Measurements from ENCODE around the gene SNHG17.

The SNHG17 gene

GRCh38 chr20:38373231-38373867, 61.8 kb downstream of the SNHG17 start:
- DNase-seq (ENCODE audit: low spot score) = no peak

- DNase-seq (ENCODE audit: low spot score) = no peak
These were observed 62.3 kb downstream of the SNHG17 start for GRCh38 chr20:38372806-38373205.

Data from AG20443 (cell line).